HG02610 (cell line): ENCODE measurements around the gene MUC5B.
A peak's percentile ranks its signal among the peaks of the same experiment; 100 is the strongest.
"Not testable (repeated sequence)": the region's sequence is repeated elsewhere in the genome, so short reads cannot be mapped to it uniquely, and the experiment has no call there.

Experiments
- ATAC-seq: cut with Tn5 transposase; IDR thresholded peaks from one replicate; pipeline ENCODE4 v1.9.1; 2021; ENCODE audit warnings: mild to moderate bottlenecking, moderate library complexity; ENCODE audit not compliant: unreplicated experiment

Gene MUC5B

DNA sequence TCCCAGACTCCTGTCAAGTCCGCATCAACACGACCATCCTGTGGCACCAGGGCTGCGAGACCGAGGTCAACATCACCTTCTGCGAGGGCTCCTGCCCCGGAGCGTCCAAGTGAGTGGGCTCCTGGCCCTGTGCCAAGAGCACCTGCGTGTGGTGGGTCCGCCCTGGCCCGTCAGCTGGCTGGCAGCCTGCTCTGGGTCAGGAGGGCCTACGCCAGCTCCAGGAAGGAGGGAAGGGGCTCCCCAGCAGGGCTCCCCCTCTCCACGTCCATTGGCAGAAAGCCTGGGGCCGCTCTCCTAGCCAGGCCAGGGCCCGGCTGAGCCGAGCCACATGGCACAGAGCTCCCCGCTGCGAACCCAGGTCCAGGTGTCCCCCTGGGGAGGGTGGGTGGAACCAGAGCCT is 37.8 kb downstream of the MUC5B start:
- ATAC-seq = no peak

DNA sequence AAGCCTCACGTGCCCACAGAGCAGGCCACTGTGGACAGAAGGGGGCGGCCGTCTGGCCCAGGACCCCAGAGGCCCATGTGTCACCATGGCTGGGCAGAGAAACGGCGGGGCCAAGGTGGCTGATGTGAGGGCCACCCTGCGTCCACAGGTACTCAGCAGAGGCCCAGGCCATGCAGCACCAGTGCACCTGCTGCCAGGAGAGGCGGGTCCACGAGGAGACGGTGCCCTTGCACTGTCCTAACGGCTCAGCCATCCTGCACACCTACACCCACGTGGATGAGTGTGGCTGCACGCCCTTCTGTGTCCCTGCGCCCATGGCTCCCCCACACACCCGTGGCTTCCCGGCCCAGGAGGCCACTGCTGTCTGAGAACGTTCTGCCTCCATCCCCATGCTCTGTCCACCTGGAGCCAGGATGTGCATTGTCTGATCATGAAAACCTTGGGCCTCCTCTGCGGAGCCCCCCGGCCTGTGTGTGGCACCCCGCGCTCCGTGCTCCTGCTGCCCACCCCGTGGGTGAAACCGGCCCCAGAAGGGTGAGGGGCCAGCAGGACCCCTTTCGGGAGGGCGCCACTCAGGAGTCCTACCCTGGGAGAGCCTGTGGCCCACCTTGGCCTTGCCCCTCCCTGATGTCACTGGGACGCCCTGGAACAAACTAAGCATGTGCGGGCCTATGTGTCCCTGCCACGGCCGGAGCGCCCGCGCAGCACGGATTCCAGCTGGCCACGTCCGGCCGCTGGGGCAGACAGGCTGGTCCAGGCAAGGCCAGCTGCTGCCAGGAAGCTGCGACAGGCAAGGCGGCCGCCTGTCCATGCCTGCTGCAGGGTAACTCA is 38.6 kb downstream of the MUC5B start:
- no peak for ATAC-seq

DNA sequence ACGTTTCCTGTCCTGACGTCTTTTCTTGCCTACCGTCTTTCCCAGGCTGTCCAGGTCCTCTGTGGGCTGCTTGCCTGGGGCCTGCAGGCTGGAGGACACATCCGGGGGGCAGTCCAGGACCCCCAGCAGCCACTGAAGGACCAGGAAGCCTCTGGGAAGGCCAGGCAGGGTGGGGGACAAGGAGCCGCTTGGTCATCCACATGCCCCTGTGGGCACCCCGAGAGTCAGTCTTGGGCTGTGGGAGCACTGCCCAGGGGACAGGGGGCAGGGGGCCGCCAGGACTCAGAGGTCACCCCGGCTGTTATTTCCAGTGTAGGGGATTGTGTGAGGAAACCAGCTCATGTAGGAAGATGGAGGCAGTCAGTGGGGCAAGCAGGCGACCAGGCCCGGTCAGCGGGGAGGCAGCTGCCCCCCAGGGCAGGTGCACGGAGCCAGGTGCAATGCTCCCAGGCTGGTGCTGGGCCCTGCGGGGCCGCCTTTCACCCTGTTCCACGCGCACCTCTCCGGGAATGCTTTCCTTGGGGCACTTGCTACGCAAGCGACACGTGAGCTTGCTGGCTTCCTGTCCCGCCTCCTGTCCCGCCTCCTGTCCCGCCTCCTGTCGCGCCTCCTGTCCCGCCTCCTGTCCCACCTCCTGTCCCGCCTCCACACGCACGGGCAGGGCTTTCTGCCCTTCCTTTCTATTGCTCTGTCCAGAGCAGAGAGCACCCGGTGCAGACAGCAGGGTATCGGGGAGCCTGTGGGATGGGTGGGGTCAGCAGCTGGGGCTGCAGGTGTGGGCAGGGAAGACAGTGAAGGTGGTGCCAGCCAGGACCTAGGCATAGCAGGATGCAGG is 39.5 kb downstream of the MUC5B start:
- peak; percentile 75 for ATAC-seq

DNA sequence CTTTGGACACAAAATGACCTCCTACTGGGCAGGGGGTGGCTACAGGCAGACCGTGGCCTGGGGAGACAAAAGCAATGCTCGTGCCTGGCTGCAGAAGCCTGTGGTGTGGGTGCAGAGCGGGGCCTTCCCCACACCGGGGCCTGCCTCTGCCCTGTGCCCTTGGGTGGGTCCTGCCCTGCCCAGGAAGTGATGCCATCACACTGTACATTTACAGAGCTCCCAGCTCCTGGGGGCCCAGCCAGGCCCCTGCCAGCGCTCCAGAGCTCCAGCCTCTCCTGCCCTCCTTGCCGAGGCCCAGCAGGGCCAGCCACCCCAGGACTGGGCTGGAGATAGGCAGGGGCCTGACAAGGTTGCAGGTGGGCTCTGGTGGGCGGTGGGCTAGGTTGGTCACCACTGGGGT is 40.1 kb downstream of the MUC5B start:
- ATAC-seq = peak; percentile 5

DNA sequence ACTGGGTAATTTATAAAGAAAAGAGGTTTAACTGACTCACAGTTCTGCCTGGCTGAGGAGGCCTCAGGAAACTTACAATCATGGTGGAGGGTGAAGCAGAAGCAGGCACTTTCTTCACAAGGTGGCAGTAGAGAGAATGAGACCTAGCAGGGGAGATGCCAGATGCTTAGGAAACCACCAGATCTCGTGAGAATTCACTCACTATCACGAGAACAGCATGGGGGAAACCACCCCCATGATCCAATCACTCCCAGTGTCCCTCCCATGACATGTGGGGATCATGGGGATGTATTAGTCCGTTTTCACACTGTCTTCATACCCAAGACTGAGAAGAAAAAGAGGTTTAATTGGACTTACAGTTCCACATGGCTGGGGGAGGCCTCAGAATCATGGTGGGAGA is 41.6 kb downstream of the MUC5B start:
- ATAC-seq = not testable (repeated sequence)

DNA sequence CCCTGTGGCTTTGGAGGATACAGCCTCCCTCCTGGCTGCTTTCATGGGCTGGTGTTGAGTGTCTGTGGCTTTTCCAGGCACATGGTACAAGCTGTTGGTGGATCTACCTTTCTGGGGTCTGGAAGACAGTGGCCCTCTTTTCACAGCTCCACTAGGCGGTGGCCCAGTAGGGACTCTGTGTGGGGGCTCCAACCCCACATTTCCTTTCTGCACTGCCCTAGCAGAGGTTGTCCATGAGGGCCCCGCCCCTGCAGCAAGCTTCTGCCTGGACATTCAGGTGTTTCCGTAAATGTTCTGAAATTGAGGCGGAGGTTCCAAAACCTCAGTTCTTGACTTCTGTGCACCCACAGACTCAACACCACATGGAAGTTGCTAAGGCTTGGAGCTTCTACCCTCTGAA is 42.6 kb downstream of the MUC5B start:
- not testable (repeated sequence) for ATAC-seq

DNA sequence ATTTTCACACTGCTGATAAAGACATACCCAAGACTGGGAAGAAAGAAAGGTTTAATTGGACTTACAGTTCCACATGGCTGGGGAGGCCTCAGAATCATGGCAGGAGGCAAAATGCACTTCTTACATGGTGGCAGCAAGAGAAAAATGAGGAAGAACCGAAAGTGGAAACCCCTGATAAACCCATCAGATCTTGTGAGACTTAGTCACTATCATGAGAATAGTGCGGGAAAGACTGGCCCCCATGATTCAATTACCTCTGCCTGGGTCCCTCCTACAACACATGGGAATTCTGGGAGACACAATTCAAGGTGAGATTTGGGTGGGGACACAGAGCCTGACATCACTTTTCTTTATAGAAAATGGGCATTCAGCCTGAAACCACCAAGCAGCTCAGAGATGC is 44.1 kb downstream of the MUC5B start:
- ATAC-seq = not testable (repeated sequence)

DNA sequence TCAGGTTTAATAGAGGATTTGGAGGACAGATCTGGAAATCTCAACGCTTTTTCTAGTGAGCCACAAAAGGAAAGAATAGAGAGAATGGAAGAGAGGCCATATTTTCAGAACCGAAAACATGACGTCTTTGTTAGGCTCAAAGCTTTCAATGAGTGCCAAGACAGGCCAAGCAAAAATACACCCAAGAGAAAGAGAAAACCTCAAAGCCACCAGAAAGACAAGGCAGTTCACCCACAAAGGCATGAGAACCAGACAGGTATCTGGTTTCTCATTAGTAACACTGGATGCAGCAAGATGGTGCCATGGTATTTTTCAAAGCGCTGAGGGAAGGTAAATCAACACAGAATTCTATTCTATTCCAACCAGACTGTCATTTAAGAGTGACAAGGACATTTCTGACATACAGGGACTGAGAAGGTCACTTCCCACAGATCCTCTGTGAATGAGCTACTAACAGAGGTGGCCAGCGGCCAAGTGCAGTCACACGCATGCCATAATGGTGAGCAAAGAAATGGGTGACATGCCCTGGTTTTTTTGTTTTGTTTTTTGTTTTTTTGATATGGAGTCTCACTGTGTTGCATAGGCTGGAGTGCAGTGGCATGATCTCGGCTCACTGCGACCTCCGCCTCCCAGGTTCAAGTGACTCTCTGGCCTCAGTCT is 44.7 kb downstream of the MUC5B start:
- ATAC-seq = no peak

DNA sequence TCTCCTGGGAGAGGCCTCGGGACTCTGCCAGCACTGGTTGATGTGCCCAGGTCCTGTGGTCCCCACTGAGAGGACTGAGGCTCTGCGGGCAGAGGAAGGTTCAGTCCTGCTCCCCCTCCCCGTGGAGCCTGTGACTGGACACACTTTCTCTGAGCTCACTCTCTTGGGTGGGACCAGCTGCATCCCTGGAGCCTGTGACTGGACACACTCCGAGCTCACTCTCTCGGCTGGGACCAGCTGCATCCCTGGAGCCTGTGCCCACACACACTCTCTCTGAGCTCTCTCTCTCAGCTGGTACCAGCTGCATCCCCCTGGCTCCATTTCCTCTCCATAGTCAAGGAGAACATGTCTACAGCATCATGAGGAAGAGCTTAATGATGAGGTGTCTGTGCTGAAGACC is 47.1 kb downstream of the MUC5B start:
- ATAC-seq = no peak

DNA sequence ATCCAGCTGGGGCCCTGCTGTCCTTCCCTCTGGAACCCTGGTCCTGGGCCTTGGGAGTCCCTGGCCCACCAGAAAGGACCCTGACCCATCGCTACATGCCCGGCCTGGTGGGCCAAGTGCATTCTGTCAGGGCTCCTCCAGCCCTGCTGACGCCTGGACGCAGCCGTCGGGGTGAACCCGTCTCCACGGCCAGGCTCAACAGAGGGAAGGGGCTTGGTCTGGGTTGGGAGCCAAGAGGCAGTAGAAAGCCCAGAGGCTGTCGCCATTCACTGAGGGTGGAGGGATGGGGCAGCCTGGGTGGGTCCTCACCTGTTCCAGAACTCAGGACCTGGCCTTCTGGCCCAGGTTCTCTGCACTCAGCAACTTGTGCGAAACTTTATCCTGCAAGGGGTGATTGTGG is 47.6 kb downstream of the MUC5B start:
- no peak for ATAC-seq

DNA sequence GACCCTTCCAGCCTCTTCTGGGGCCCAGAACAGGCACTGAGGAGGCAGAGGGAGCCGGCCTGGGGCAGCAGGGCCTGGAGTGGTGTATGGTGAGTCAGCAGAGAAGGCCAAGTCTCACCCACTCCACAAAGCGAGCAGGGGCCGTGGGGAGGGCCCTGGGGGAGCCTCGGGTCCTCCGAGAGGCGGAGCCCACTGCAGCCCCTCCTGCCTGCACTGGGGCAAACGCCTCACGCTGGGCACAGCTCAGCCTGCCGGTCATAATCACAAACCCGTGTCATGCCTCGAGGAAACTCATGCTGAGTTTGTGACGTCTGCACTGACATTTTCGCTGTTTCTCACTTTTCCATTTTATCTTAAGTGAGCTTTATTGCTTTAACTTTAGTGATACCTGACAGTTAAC is 48.1 kb downstream of the MUC5B start:
- no peak for ATAC-seq

DNA sequence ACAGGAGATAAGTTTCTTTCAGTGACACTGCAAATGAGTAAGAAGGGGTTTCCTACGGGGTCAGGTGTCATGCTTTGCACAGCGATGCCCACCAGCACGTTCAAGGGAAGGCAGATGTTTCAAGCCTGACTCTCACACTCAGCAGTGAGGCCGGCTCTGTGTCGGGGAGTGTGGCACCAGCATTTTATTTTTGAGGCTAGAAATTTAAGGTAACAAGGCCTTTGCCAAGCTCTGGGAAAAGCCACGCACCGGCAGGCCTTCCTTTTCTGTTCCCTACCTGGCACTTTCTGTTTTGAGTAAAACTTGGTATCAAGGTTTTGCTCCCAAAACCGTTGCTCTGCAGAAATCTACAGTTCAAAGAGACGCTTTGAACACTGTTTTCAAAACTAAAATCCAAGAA is 48.5 kb downstream of the MUC5B start:
- no peak for ATAC-seq

DNA sequence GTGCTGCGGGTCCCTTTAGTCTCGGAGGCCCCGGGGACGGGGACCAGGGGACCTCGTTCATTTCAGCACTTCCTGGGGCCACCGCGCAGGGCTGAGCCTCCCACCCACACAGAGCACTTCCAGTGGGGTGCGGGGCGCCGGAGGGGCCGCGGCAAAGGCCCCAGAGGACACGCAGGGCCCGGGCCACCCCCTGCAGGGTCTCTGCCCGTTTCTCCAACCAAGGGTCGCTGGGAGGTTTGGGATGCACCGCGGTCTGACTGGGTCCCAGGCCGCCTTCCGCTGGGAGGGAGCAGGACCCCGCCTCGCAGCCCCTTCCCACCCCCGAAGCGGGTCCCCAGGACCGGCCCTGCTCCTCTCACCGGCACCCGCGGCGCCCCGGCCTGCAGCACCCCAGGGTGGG is 49.1 kb downstream of the MUC5B start:
- no peak for ATAC-seq

DNA sequence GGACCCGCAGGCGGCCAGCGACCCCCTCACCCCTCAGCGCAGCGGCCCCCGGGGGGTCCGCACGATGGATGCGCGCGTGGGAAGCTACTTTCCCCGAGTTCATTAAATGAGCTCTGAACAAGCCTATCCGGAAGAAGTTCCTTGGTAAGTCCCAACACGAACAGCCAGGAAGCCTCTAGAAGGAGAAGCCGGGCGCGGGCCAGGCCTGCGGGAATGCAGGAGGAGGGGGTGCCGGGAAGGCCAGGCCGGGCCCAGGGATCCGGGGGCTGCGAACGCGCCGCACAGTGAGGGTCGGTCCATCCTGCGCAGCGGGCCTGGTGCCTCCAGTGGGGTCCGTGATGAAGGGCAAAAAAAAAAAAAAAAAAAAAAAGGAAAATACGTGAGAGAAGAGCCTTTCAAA is 49.7 kb downstream of the MUC5B start:
- ATAC-seq = no peak

DNA sequence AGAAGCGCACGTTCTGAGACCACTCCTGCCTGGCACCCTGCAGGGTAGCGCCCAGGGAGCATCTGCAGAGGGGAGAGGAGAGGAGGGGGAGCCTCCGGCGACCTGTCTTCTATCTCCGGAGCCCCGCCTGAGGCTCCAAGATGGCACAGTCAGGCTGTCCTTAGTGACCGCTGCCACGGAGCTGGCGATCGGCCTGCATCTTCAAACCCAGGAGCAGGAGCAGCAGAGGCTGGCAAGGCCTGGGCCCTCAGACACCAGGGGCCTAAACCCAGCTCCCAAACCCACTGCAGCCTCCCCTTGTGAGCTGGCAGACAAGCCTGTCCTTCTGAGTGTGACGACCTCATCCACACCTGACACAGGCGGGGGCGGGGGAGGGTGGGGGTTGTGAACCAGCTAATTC is 51.6 kb downstream of the MUC5B start:
- ATAC-seq = no peak

DNA sequence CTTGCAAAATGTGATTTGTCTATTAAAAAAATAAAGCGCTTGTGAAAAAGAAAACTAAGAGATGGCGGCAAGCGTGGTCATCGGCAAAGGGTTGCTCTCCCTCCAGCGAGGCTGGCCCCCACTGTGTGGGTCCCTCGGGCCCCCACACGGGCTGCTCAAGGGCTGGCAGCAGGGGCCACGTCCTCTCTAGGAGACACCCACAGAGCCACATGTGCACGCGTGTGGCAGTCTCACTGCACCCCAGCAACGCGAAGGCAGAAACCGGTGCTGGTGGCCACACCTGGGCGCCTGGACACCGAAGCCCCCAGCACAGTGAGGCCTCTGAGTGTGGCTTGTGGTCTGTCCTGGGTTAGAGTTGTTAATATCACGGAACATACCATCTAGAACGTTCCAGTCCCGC is 52.2 kb downstream of the MUC5B start:
- no peak for ATAC-seq

DNA sequence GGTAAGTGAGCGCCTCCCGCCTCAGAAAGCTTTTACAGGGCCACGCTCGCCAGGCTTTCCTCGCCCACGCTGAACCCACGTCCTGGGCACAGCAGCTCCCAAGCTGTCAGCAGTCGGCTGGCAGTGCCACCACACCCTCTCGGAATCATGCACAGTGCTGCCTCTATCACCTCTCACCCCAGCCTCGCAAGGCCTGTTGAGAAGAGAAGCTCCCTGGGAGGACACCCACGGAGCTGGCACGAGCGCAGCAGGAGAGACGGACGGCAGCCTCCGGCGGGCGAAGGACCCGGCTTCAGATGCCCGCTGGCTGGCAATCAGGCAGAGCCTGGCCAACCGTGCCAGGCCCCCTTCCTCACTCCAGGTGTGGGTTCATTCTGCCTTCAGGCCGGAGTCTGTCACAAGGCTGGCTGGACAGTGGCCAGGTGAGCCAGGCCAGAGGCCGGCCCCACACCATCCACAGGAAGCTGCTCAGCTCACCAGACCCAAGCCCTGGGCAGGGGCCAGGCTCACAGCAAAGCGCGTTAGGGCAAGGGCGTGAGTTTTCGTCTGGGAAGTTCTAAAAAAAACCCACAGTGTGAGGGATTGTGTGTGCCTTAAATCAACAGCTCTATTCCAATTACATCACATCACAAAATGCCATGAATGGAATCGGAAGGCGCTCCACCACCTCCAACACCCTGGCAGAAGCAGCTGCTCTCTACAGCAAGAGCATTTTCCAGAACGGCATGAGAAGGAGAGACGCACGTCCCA is 53.4 kb downstream of the MUC5B start:
- no peak for ATAC-seq

DNA sequence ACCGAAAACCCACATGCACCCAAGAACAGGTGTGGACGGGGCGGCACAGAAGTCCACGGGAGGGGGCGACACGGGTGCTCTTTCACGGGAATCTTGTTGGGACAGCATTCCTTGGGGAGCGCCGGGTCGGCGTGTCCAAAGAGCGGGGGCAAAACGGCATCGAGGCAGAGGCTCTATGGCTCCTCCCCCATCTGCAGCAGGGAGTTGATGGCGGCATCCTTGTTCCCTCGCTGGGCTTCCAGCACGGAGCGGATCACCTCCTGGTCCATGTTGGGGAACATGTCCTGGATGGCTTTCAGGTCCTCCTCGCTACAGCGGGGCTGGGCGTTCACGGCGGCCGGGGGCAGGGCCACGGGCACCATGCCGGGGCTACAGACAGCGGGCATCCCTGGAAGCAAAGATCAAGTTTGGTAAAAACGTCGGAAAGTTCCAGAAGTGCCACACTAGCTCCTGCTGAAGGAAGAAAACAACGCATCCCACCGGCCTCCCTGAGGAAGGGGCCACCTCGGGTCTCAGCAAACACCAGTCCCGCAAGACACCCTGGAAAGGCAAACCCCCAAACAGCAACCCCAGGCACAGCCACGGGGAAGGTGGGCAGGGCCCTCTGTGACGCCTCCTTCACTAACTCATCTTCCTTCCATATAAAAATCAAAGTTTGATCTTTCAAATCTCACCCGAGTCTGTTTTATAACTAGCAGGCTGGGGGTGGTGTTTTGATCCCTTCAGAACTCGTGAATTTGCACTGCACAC is 54.2 kb downstream of the MUC5B start:
- no peak for ATAC-seq

DNA sequence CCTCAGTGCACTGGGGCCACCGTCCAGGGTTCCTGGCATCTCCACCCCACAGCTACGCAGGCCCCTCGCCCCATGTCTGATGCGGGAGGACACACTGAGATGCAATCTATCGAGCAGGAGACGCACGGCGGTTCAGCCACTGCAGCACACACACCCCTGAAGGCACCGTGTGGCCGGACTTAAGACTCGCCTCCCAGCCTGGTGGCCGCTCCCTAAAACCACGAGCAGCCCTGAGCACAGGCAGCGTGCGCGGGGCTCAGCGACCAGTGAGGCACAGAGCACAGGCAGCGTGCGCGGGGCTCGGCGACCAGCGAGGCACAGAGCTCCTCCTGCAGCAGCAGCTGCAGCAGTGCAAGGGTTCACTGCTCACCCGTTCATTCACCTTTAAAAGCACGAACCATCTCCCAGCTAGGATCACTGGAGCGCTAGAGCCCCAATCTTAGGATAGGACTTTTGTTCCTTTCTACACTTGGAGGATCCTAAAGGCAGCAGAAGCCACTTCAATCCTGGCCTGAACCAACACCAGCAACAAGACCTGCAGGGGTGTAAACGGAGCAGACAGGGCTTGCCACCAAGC is 55.2 kb downstream of the MUC5B start:
- no peak for ATAC-seq
